Measurements from ENCODE around the gene BCKDHA.
"Not testable (repeated sequence)": the region's sequence is repeated elsewhere in the genome, so short reads cannot be mapped to it uniquely, and the experiment has no call there.

BCKDHA gene

DNA sequence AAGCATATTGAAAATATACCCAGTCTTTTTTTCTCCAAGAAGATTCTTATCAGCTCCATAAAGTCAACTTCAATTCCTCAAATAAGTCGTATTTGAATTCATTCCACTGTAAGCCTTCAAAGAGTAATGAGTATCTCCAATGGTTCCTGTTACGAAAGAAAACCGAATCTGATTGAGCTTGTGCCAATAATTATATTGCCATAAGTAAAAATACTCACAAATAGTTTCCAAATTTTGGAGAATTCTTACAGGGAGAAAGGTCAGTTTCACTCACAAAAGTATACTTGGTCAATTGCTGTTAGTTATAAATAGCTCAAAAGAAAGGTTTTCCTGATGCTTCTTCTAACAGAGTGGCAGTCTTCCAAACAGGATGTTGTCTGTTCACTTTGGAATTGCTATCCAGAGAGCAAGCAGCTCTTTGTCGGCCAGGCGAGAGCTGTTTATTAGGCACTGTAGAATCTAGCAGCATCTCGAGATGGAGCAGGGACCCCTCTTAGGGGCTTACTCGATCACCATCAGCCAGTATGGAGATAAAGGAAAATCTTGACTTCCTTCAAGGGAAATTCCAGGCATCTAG, 58.8 kb downstream of the BCKDHA start:
- DNase-seq (ENCODE audit: extremely low spot score) = no peak
- POLR2A ChIA-PET = no interaction called here
- CTCF ChIA-PET = no interaction called here
- TF ChIP-seq FOXM1 (IDR thresholded peaks at IDR 0.05; ENCODE audit: borderline replicate concordance) (no peak), HDGF (IDR thresholded peaks at IDR 0.05; ENCODE audit: borderline replicate concordance) (no peak), BHLHE40 (IDR thresholded peaks at IDR 0.05; ENCODE audit: borderline replicate concordance) (no peak), LEF1 (IDR thresholded peaks at IDR 0.05; ENCODE audit: borderline replicate concordance) (no peak), ARNT (IDR thresholded peaks at IDR 0.05) (no peak)

- TF ChIP-seq TARDBP (IDR thresholded peaks at IDR 0.05) = no peak
- TF ChIP-seq CTBP1 (IDR thresholded peaks at IDR 0.05; ENCODE audit: borderline replicate concordance) = no peak
- TF ChIP-seq NFRKB (IDR thresholded peaks at IDR 0.05) = no peak
- TF ChIP-seq LEF1 (IDR thresholded peaks at IDR 0.05; ENCODE audit: borderline replicate concordance) = no peak
- no peak for TF ChIP-seq HDGF (IDR thresholded peaks at IDR 0.05; ENCODE audit: borderline replicate concordance)
- no peak for TF ChIP-seq ELF4 (IDR thresholded peaks at IDR 0.05)
- TF ChIP-seq ZNF384 (IDR thresholded peaks at IDR 0.05) = no peak
- TF ChIP-seq ARNT (IDR thresholded peaks at IDR 0.05) = no peak
- TF ChIP-seq BHLHE40 (IDR thresholded peaks at IDR 0.05; ENCODE audit: borderline replicate concordance) = no peak
- TF ChIP-seq FOXK2 (IDR thresholded peaks at IDR 0.05) = no peak
- no peak for TF ChIP-seq L3MBTL2 (conservative IDR thresholded peaks at IDR 0.05)
- no peak for TF ChIP-seq SUZ12 (IDR thresholded peaks at IDR 0.05)
- ChIA-PET CTCF (no interaction called here), POLR2A (no interaction called here)
- no peak for DNase-seq (ENCODE audit: extremely low spot score)
Observed at GRCh38 chr19:41457241-41457640, 59.6 kb downstream of the BCKDHA start.

DNA sequence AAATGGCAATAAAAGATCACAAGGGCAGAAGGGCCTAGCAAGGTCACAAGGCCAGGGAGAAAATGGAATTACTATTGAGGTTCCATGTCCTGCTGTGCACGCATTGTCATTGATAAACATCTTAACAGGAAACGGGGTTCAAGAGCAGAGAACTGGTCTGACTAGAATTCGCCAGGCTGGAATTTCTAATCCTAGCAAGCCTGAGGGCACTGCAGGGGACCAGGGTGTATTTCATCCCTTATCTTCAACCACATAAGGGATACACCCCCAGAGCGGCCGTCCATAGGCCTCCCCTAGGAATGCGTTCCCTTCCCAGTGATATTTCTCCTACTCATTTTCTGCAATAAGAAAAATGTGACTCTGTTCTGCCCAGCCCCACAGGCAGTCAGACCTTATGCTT, 64.9 kb downstream of the BCKDHA start:
- no peak for DNase-seq (ENCODE audit: extremely low spot score)
- no peak for TF ChIP-seq LEF1 (IDR thresholded peaks at IDR 0.05; ENCODE audit: borderline replicate concordance)
- TF ChIP-seq SUZ12 (IDR thresholded peaks at IDR 0.05) = no peak
- no peak for TF ChIP-seq BHLHE40 (IDR thresholded peaks at IDR 0.05; ENCODE audit: borderline replicate concordance)
- no peak for TF ChIP-seq FOXA1 (IDR thresholded peaks at IDR 0.05)
- TF ChIP-seq ELF4 (IDR thresholded peaks at IDR 0.05) = no peak
- TF ChIP-seq SP1 (IDR thresholded peaks at IDR 0.05) = no peak
- no peak for TF ChIP-seq ARNT (IDR thresholded peaks at IDR 0.05)
- TF ChIP-seq L3MBTL2 (conservative IDR thresholded peaks at IDR 0.05) = no peak
- ChIA-PET CTCF (no interaction called here), POLR2A (no interaction called here)

DNA sequence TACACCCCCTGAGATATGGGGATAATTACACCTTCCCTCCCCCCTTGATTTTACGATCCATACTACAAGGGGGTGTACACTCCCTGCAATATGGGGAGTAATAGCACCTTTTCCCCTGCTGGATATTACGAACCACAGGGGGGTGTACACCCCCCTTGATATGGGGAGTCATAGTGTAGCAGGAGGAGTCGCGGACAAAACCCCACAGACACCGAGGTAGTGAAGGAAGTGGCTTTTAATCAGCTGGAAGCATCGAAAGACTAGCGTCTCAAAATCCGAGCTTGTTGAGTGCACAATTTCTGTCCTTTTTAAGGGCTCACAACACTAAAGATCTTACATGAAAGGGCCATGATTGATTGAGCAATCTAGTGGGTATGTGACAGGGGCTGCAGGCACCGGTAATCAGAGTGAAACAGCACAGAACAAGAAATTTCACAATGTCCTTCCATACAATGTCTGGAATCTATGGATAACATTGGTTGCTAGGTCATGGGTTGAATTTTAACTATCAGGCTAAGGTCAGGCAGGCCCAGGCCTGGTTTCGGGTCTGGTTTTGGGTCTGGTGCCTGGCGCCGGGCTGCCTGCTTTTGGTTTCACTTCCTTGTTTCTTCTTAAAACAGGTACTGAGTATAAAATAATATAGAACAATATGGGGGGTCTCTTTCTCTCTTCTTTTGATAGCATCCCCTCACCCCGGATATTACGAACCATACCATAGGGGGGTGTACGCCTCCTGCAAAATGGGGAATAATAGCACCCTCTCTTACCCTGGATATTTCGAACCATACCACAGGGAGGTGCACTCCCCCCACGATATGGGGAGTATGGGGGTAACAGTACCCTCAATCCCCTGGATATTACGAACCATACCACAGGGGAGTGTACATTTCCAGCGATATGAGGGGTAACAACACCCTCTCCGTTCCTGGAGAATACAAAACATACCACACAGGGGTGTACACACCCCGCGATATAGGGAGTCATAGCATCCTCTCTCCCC, 65.9 kb downstream of the BCKDHA start:
- POLR2A ChIA-PET; DNase-seq (ENCODE audit: extremely low spot score); CTCF ChIA-PET: not testable (repeated sequence)
